Suprapubic skin (tissue), 4 donors: ENCODE data around the gene ACOT12. TPM values are rescaled to one million over a fixed set of nuclear protein-coding genes. Genes with fewer than 3 reads are reported as not detected.

Experiments
- DNase-seq, 2 donors: peaks; one replicate each; pipeline ENCODE4 v3.0.0-alpha.2; 2019; ENCODE audit warnings: low spot score in 2 of 2
- H3K27ac ChIP-seq: fragments of 200-600 bp; sonication (generic); one replicate; pipeline ENCODE4 v1.5.1; 2019
- H3K27me3 ChIP-seq: fragments of 200-600 bp; sonication (generic); one replicate; pipeline ENCODE4 v1.5.1; 2019
- H3K36me3 ChIP-seq: fragments of 200-600 bp; sonication (generic); one replicate; pipeline ENCODE4 v1.5.1; 2019
- H3K4me1 ChIP-seq: fragments of 200-600 bp; sonication (generic); one replicate; pipeline ENCODE4 v1.5.1; 2019
- H3K4me3 ChIP-seq: fragments of 200-600 bp; sonication (generic); one replicate; pipeline ENCODE4 v1.5.1; 2019; ENCODE audit warnings: mild to moderate bottlenecking
- H3K9me3 ChIP-seq: fragments of 200-600 bp; sonication (generic); one replicate; pipeline ENCODE4 v1.5.1; 2019
- CTCF ChIP-seq, 2 donors: fragments of 200-600 bp in 1 of 2; fragments of 450-650 bp in 1 of 2; sonication (generic) in 1 of 2; IDR thresholded peaks; one replicate each; pipeline ENCODE4 v1.5.1; 2016 to 2019; ENCODE audit warnings: antibody characterized with exemption in 2 of 2, mild to moderate bottlenecking in 1 of 2, moderate library complexity in 1 of 2
- EP300 ChIP-seq: sonication (generic); formaldehyde crosslinking; IDR thresholded peaks from one replicate; pipeline ENCODE4 v1.6.1; 2017; ENCODE audit warnings: antibody characterized with exemption
- POLR2A ChIP-seq, 2 donors: fragments of 450-650 bp; IDR thresholded peaks; one replicate each; pipeline ENCODE4 v1.6.1; 2017; ENCODE audit warnings: antibody characterized with exemption in 2 of 2, mild to moderate bottlenecking in 2 of 2, moderate library complexity in 2 of 2
- POLR2AphosphoS5 ChIP-seq, 3 donors: sonication (generic); formaldehyde crosslinking; IDR thresholded peaks; one replicate each; pipeline ENCODE4 v1.6.1; 2017; ENCODE audit warnings: antibody characterized with exemption in 3 of 3
- WGBS: methylation state at CpG from one replicate; pipeline ENCODE4 v1.1.5; 2018; 5-methylcytosine and 5-hydroxymethylcytosine counted together
- total RNA-seq, 4 donors: library from RNA; depleted of rRNA; stranded (reverse); fragments of >200 nt; gene quantifications; one replicate each; pipeline ENCODE4 v1.1.0, GENCODE V29; 2016

ACOT12 gene
- total RNA-seq, 4 donors from 2014 or later, result 3.0 TPM; not detected in 3

GRCh38 chr5:81335946-81336345 is 58.0 kb downstream of the ACOT12 start:
- DNase-seq, result no peak
- Histone ChIP-seq H3K9me3 (no peaks in the 10 kb centered on the region), H3K27ac (no peak overlapping the region), H3K4me3 (no peak overlapping the region), H3K27me3 (no peaks in the 10 kb centered on the region), H3K36me3 (no peaks in the 10 kb centered on the region), H3K4me1 (no peaks in the 10 kb centered on the region)
- TF ChIP-seq POLR2AphosphoS5 (IDR thresholded peaks at IDR 0.05) (no peak), POLR2A (IDR thresholded peaks at IDR 0.05) (no peak), EP300 (no peak), CTCF (IDR thresholded peaks at IDR 0.05) (no peak)
- 77% methylated on average over 2 of the region's 2 CpGs for WGBS

GRCh38 chr5:81334304-81335061 is 59.5 kb downstream of the ACOT12 start:
- H3K27me3 ChIP-seq, result no peaks in the 10 kb centered on the region
- H3K9me3 ChIP-seq, result no peaks in the 10 kb centered on the region
- H3K27ac ChIP-seq, result no peak overlapping the region
- H3K4me1 ChIP-seq, result no peaks in the 10 kb centered on the region
- no peak for DNase-seq
- no peaks in the 10 kb centered on the region for H3K36me3 ChIP-seq
- H3K4me3 ChIP-seq, result peak overlapping the region; percentile 14
- 60% methylated on average over 14 of the region's 14 CpGs for WGBS
- no peak for TF ChIP-seq EP300
- no peak for TF ChIP-seq CTCF (IDR thresholded peaks at IDR 0.05)
- TF ChIP-seq POLR2AphosphoS5 (IDR thresholded peaks at IDR 0.05), result no peak
- TF ChIP-seq POLR2A (IDR thresholded peaks at IDR 0.05), result no peak

GRCh38 chr5:81326554-81326953 is 67.4 kb downstream of the ACOT12 start:
- no peak overlapping the region for H3K27ac ChIP-seq
- 96% methylated on average over 2 of the region's 2 CpGs for WGBS
- no peaks in the 10 kb centered on the region for H3K9me3 ChIP-seq
- no peaks in the 10 kb centered on the region for H3K27me3 ChIP-seq
- H3K4me3 ChIP-seq, result no peak overlapping the region
- TF ChIP-seq POLR2A (IDR thresholded peaks at IDR 0.05) (no peak), POLR2AphosphoS5 (IDR thresholded peaks at IDR 0.05) (no peak), CTCF (IDR thresholded peaks at IDR 0.05) (no peak)
- no peaks in the 10 kb centered on the region for H3K4me1 ChIP-seq
- H3K36me3 ChIP-seq, result no peaks in the 10 kb centered on the region
- DNase-seq, result no peak

- peaks cover 20% of the 10 kb centered on the region for H3K36me3 ChIP-seq
- 68% methylated on average over 2 of the region's 2 CpGs for WGBS
- no peak for DNase-seq
- TF ChIP-seq POLR2AphosphoS5 (IDR thresholded peaks at IDR 0.05) (no peak), POLR2A (IDR thresholded peaks at IDR 0.05) (no peak), EP300 (no peak), CTCF (IDR thresholded peaks at IDR 0.05) (no peak)
- H3K27me3 ChIP-seq, result no peaks in the 10 kb centered on the region
- no peak overlapping the region for H3K27ac ChIP-seq
- no peaks in the 10 kb centered on the region for H3K4me1 ChIP-seq
- no peak overlapping the region for H3K4me3 ChIP-seq
- H3K9me3 ChIP-seq, result no peaks in the 10 kb centered on the region
These were observed 76.4 kb downstream of the ACOT12 start for GRCh38 chr5:81317536-81317935.

- H3K27ac ChIP-seq, result no peak overlapping the region
- no peaks in the 10 kb centered on the region for H3K27me3 ChIP-seq
- 83% methylated on average over 2 of the region's 2 CpGs for WGBS
- TF ChIP-seq EP300, result no peak
- TF ChIP-seq CTCF (IDR thresholded peaks at IDR 0.05), result no peak
- TF ChIP-seq POLR2AphosphoS5 (IDR thresholded peaks at IDR 0.05), result no peak
- no peak for TF ChIP-seq POLR2A (IDR thresholded peaks at IDR 0.05)
- no peaks in the 10 kb centered on the region for H3K4me1 ChIP-seq
- peaks cover 29% of the 10 kb centered on the region for H3K36me3 ChIP-seq
- no peak for DNase-seq
- H3K9me3 ChIP-seq, result no peaks in the 10 kb centered on the region
- no peak overlapping the region for H3K4me3 ChIP-seq
These were observed 77.4 kb downstream of the ACOT12 start for GRCh38 chr5:81316571-81316970.
